Gastroesophageal sphincter (tissue), 4 donors: ENCODE results near the gene MARCKS. TPM values are rescaled to one million over a fixed set of nuclear protein-coding genes. Genes with fewer than 3 reads are reported as not detected.
A peak's percentile ranks its signal among the peaks of the same experiment; 100 is the strongest.

Experiments
- ATAC-seq: fragments of 150-250 bp; one replicate; pipeline ENCODE4 v1.9.1; 2016; ENCODE audit warnings: mild to moderate bottlenecking, moderate library complexity
- H3K27ac ChIP-seq, 4 donors: fragments of 200-600 bp; sonication (generic) in 3 of 4; 1 replicate in 3 of 4; 2 replicates in 1 of 4; pipeline ENCODE4 v1.5.1; 2016 to 2019
- H3K27me3 ChIP-seq: fragments of 200-600 bp; sonication (generic); one replicate; pipeline ENCODE4 v1.5.1; 2019
- H3K36me3 ChIP-seq, 2 donors: fragments of 200-600 bp; sonication (generic); one replicate each; pipeline ENCODE4 v1.5.1; 2019; ENCODE audit warnings: control low read depth in 1 of 2
- H3K4me1 ChIP-seq, 3 donors: fragments of 200-600 bp; sonication (generic); 1 replicate in 2 of 3; 2 replicates in 1 of 3; pipeline ENCODE4 v1.5.1; 2016 to 2019; ENCODE audit warnings: control low read depth in 2 of 3
- H3K4me3 ChIP-seq, 2 donors: fragments of 200-600 bp; sonication (generic); one replicate each; pipeline ENCODE4 v1.5.1; 2019; ENCODE audit warnings: mild to moderate bottlenecking in 1 of 2, moderate library complexity in 1 of 2
- H3K9me3 ChIP-seq, 3 donors: fragments of 200-600 bp; sonication (generic); one replicate each; pipeline ENCODE4 v1.5.1; 2017 to 2019; ENCODE audit warnings: control low read depth in 2 of 3
- CTCF ChIP-seq, 4 experiments: fragments of 200-600 bp in 2 of 4; fragments of 450-650 bp in 2 of 4; sonication (generic) in 1 of 4; IDR thresholded peaks; one replicate each; pipeline ENCODE4 v1.5.1; 2017 to 2019; ENCODE audit warnings: antibody characterized with exemption in 4 of 4, mild to moderate bottlenecking in 2 of 4, moderate library complexity in 2 of 4
- EP300 ChIP-seq: sonication (generic); formaldehyde crosslinking; IDR thresholded peaks from one replicate; pipeline ENCODE4 v1.6.1; 2017; ENCODE audit warnings: antibody characterized with exemption, mild to moderate bottlenecking
- POLR2A ChIP-seq, 2 donors: fragments of 450-650 bp; IDR thresholded peaks; one replicate each; pipeline ENCODE4 v1.6.1; 2017; ENCODE audit warnings: antibody characterized with exemption in 2 of 2, mild to moderate bottlenecking in 2 of 2, moderate library complexity in 1 of 2
- POLR2AphosphoS5 ChIP-seq: sonication (generic); formaldehyde crosslinking; IDR thresholded peaks from one replicate; pipeline ENCODE4 v1.6.1; 2017; ENCODE audit warnings: antibody characterized with exemption
- WGBS, 2 donors: methylation state at CpG; one replicate each; pipeline ENCODE4 v1.1.5; 2018; ENCODE audit warnings: low coverage in 1 of 2; 5-methylcytosine and 5-hydroxymethylcytosine counted together
- total RNA-seq, 4 donors: library from RNA; depleted of rRNA; stranded (reverse); fragments of >200 nt; gene quantifications; one replicate each; pipeline ENCODE4 v1.1.0, GENCODE V29; 2016

MARCKS gene
- total RNA-seq, 4 donors from 2014 or later: 17.7 to 36.4 (median 25.5) TPM

GRCh38 chr6:113819169-113819830 lies 37.8 kb upstream of the MARCKS start:
- Histone ChIP-seq H3K36me3 (no peaks in the 10 kb centered on the region), H3K27ac (no peak overlapping the region), H3K4me3 (no peak overlapping the region), H3K9me3 (no peaks in the 10 kb centered on the region), H3K4me1 (peaks cover 0 to 10% (median 0%) of the 10 kb centered on the region in 3 donors), H3K27me3 (no peaks in the 10 kb centered on the region)
- TF ChIP-seq POLR2AphosphoS5: no peak
- TF ChIP-seq CTCF (IDR thresholded peaks at IDR 0.05): no peak
- TF ChIP-seq POLR2A (IDR thresholded peaks at IDR 0.05): no peak
- TF ChIP-seq EP300: no peak
- no peak for ATAC-seq
- WGBS, 2 donors: 54 to 73% methylated on average over 2 of the region's 2 CpGs

GRCh38 chr6:113820761-113821160 lies 36.4 kb upstream of the MARCKS start:
- Histone ChIP-seq H3K9me3 (no peaks in the 10 kb centered on the region), H3K36me3 (no peaks in the 10 kb centered on the region), H3K27me3 (no peaks in the 10 kb centered on the region), H3K4me1 (peaks cover 0 to 24% (median 6%) of the 10 kb centered on the region in 3 donors), H3K27ac (no peak overlapping the region), H3K4me3 (no peak overlapping the region)
- ATAC-seq: no peak
- no peak for TF ChIP-seq EP300
- 88 to 89% methylated on average over 5 of the region's 5 CpGs for WGBS, 2 donors

GRCh38 chr6:113821445-113821844 lies 35.7 kb upstream of the MARCKS start:
- Histone ChIP-seq H3K27ac (no peak overlapping the region), H3K36me3 (no peaks in the 10 kb centered on the region), H3K9me3 (no peaks in the 10 kb centered on the region), H3K4me1 (peaks cover 0 to 30% (median 9%) of the 10 kb centered on the region in 3 donors), H3K27me3 (no peaks in the 10 kb centered on the region), H3K4me3 (no peak overlapping the region)
- TF ChIP-seq EP300 (no peak), CTCF (IDR thresholded peaks at IDR 0.05) (no peak), POLR2AphosphoS5 (no peak), POLR2A (IDR thresholded peaks at IDR 0.05) (no peak)
- ATAC-seq: no peak
- 93 to 94% methylated on average over 3 of the region's 3 CpGs for WGBS, 2 donors

- 65 to 77% methylated on average over 3 of the region's 3 CpGs for WGBS, 2 donors
- H3K27me3 ChIP-seq: no peaks in the 10 kb centered on the region
- TF ChIP-seq CTCF (IDR thresholded peaks at IDR 0.05) (no peak), EP300 (no peak), POLR2AphosphoS5 (no peak), POLR2A (IDR thresholded peaks at IDR 0.05) (no peak)
- no peaks in the 10 kb centered on the region for H3K36me3 ChIP-seq
- peaks cover 0 to 23% (median 9%) of the 10 kb centered on the region in 3 donors for H3K4me1 ChIP-seq
- no peak for ATAC-seq
- H3K4me3 ChIP-seq: no peak overlapping the region
- H3K27ac ChIP-seq: peak overlapping the region in 3 of 4 donors; percentile 6 to 48 (median 42)
- H3K9me3 ChIP-seq: no peaks in the 10 kb centered on the region
These were observed 33.2 kb upstream of the MARCKS start for GRCh38 chr6:113823916-113824315.

GRCh38 chr6:113824411-113824810 lies 32.7 kb upstream of the MARCKS start:
- Histone ChIP-seq H3K9me3 (no peaks in the 10 kb centered on the region), H3K4me1 (peaks cover 0 to 23% (median 9%) of the 10 kb centered on the region in 3 donors), H3K4me3 (no peak overlapping the region), H3K27me3 (no peaks in the 10 kb centered on the region), H3K36me3 (no peaks in the 10 kb centered on the region), H3K27ac (peak overlapping the region in 3 of 4 donors; percentile 6 to 48 (median 42))
- TF ChIP-seq POLR2AphosphoS5: no peak
- no peak for TF ChIP-seq CTCF (IDR thresholded peaks at IDR 0.05)
- no peak for TF ChIP-seq POLR2A (IDR thresholded peaks at IDR 0.05)
- no peak for TF ChIP-seq EP300
- 69% methylated on average over 2 of the region's 2 CpGs; no CpG with 5 or more reads in 1 of the 2 donors for WGBS, 2 donors
- ATAC-seq: no peak
